ENCODE results near the gene DHX38. TPM values are rescaled to one million over a fixed set of nuclear protein-coding genes. Genes with fewer than 3 reads are reported as not detected.

The DHX38 gene
- total RNA-seq, 1 donor from 2014 or later, result 31.4 TPM

DNA sequence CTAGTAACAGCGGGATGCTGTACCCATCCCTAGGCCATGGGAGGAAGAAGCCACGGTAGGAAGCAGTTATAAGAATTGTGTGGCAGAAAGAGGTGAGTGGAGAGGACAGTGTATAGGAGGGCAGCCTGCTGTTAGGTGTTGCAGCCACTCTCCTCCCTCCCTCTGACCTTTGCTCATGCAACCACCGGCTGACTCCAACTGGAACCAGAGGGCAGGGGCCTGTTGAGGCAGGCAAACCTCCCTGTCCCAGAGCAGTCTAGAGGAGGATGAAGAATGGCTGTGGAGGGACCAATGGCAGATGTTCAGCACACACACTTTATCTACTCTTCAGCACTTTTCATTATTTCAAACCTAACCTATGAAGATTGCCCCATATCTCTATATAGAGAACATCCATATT lies 2.4 kb upstream of the DHX38 start:
- TF ChIP-seq, protein P1, sequence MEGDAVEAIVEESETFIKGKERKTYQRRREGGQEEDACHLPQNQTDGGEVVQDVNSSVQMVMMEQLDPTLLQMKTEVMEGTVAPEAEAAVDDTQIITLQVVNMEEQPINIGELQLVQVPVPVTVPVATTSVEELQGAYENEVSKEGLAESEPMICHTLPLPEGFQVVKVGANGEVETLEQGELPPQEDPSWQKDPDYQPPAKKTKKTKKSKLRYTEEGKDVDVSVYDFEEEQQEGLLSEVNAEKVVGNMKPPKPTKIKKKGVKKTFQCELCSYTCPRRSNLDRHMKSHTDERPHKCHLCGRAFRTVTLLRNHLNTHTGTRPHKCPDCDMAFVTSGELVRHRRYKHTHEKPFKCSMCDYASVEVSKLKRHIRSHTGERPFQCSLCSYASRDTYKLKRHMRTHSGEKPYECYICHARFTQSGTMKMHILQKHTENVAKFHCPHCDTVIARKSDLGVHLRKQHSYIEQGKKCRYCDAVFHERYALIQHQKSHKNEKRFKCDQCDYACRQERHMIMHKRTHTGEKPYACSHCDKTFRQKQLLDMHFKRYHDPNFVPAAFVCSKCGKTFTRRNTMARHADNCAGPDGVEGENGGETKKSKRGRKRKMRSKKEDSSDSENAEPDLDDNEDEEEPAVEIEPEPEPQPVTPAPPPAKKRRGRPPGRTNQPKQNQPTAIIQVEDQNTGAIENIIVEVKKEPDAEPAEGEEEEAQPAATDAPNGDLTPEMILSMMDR (conservative IDR thresholded peaks at IDR 0.05; ENCODE audit: low read depth, low read length), result no peak
- no peak overlapping the region for H3K4me3 ChIP-seq (ENCODE audit: low read depth, low read length)
- DNase-seq (ENCODE audit: low read depth), result no peak

DNA sequence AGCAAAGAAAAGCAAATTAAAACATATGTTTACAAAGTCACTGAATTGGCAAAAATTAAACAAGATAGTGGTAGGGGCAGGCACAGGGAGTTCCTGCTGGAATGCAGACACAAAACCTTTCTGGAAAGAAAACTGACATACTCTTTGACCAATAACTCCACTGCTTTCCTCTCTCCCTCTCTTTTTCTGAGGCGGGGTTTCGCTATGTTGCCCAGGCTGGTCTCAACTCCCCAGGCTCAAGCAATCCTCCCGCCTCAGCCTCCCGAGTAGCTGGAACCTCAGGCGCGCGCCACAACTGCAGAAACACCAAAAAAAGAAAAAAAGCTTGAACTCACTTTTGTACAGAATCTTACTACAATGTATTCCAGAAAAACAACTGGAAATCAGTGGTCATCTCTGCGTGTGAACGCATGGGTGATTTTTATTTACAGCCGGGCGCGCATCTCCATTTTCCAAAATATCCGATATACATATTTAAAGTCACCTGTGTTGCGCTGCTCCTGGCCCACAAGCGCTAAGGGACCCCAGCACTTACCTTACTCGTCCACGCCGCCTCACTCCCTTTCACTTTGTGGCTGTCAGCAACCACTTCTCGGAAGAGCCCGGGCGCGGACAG lies 707 bp upstream of the DHX38 start:
- H3K4me3 ChIP-seq (ENCODE audit: low read depth, low read length), result peak overlapping the region; percentile 99
- no peak for DNase-seq (ENCODE audit: low read depth)
- TF ChIP-seq, protein P1 (conservative IDR thresholded peaks at IDR 0.05; ENCODE audit: low read depth, low read length), result no peak

DNA sequence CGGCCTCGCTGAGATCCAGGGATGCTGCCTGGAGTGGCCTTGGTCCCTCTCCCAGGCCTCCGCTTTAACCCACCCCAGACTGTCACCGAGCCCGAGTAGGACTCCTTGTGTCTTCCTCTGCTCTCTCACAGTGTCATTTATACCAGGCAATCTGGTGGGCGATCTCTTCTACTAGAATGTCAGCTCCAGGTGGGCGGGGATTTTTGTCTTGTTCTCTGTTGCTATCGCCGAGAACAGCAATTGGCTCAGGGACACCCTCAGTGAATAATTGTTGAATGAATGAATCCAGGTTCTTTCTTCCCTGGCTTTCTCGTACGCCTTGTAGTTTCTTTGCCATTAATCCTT lies 591 bp downstream of the DHX38 start:
- TF ChIP-seq, protein P1 (conservative IDR thresholded peaks at IDR 0.05; ENCODE audit: low read depth, low read length), result no peak
- DNase-seq (ENCODE audit: low read depth), result no peak
- peak overlapping the region; percentile 99 for H3K4me3 ChIP-seq (ENCODE audit: low read depth, low read length)

DNA sequence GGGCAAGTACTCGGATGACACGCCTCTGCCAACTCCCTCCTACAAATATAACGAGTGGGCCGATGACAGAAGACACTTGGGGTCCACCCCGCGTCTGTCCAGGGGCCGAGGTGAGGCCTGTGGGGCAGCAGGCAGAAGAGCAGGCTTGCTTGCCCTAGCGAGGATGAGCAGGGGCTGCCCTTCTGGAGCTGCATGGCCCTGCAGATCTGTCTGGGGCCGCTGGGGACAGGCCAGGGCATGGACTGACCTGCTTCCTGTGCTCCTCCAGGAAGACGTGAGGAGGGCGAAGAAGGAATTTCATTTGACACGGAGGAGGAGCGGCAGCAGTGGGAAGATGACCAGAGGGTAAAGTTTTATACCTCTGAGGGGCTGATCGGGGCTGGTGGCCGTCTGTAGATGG lies 5.3 kb downstream of the DHX38 start:
- no peak for DNase-seq (ENCODE audit: low read depth)
- H3K4me3 ChIP-seq (ENCODE audit: low read depth, low read length), result no peak overlapping the region
- TF ChIP-seq, protein P1 (conservative IDR thresholded peaks at IDR 0.05; ENCODE audit: low read depth, low read length), result no peak

DNA sequence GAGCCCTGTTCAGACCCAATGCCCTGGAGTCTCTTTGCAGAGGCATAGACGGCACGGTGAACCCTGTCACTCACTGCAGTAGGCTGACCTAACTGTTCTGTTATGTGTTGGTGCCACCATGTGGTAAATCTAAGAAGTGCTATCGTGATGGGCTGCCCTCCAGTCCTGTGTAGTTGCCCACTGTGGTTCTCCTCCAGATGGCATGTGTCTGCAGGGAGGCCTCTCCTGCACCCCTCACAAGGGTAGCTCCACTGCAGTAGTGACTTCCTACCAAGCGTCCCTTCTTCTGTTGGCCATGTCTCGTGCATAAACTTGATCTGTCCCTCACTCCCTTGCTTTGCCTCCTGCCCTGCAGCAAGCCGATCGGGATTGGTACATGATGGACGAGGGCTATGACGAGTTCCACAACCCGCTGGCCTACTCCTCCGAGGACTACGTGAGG lies 5.8 kb downstream of the DHX38 start:
- TF ChIP-seq, protein P1 (conservative IDR thresholded peaks at IDR 0.05; ENCODE audit: low read depth, low read length), result peak; percentile 69
- no peak overlapping the region for H3K4me3 ChIP-seq (ENCODE audit: low read depth, low read length)
- DNase-seq (ENCODE audit: low read depth), result no peak

DNA sequence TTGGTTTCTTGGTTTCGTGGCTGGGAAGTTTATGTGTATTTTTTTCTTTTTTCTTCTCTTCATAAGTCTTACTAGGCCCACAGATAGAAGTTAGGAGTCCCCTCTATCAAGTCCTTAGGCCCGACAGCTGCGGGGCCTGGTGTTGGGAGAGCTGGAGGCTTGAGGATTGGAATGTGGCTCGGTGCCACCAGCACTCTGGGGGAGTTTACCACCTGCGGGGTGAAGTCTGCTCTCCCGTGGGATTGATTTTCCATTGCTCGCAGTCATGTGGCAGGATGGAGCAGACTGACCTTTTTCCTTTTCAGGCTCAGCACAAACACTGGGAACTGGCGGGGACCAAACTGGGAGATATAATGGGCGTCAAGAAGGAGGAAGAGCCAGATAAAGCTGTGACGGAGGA lies 7.5 kb downstream of the DHX38 start:
- no peak overlapping the region for H3K4me3 ChIP-seq (ENCODE audit: low read depth, low read length)
- TF ChIP-seq, protein P1 (conservative IDR thresholded peaks at IDR 0.05; ENCODE audit: low read depth, low read length), result no peak
- no peak for DNase-seq (ENCODE audit: low read depth)

DNA sequence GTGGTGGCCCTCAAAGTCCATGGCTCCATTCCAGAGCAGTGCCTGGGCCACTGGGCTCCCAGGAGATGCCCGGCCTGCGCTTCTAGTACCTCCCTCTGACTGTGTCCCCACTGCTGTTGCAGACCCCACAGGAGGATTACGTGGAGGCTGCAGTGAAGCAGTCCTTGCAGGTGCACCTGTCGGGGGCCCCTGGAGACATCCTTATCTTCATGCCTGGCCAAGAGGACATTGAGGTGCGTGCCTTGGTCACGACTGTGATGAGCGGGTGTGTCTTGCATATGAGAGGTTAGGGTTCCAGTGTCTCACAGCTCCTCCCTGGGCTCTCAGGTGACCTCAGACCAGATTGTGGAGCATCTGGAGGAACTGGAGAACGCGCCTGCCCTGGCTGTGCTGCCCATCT lies 11.3 kb downstream of the DHX38 start:
- no peak overlapping the region for H3K4me3 ChIP-seq (ENCODE audit: low read depth, low read length)
- TF ChIP-seq, protein P1 (conservative IDR thresholded peaks at IDR 0.05; ENCODE audit: low read depth, low read length), result no peak
- no peak for DNase-seq (ENCODE audit: low read depth)
